Neuronal stem cell (in vitro differentiated cells): ENCODE results near the gene FAM210B.
A peak's percentile ranks its signal among the peaks of the same experiment; 100 is the strongest.

Experiments used
- DNase-seq: peaks from one replicate; pipeline ENCODE4 v3.0.0-alpha.2; 2013; ENCODE audit warnings: low spot score
- H2AFZ ChIP-seq: one replicate; pipeline ENCODE4 v1.6.1; 2013; ENCODE audit warnings: mild to moderate bottlenecking, low read length, inconsistent platforms
- H2AK5ac ChIP-seq: 2 replicates; pipeline ENCODE4 v1.6.1; 2013; ENCODE audit warnings: low read depth, mild to moderate bottlenecking, inconsistent platforms, low read length, moderate library complexity, mixed read lengths
- H2BK120ac ChIP-seq: 2 replicates; pipeline ENCODE4 v1.6.1; 2013; ENCODE audit warnings: low read depth, mild to moderate bottlenecking, inconsistent platforms, low read length, moderate library complexity, mixed read lengths
- H2BK12ac ChIP-seq: one replicate; pipeline ENCODE4 v1.6.1; 2013; ENCODE audit warnings: low read length, inconsistent platforms
- H2BK15ac ChIP-seq: 2 replicates; pipeline ENCODE4 v1.6.1; 2013; ENCODE audit warnings: mild to moderate bottlenecking, low read length, inconsistent platforms, mixed read lengths
- H2BK5ac ChIP-seq: one replicate; pipeline ENCODE4 v1.6.1; 2013; ENCODE audit warnings: inconsistent platforms, mild to moderate bottlenecking, low read length, moderate library complexity
- H3K14ac ChIP-seq: one replicate; pipeline ENCODE4 v1.6.1; 2013; ENCODE audit warnings: low read length, inconsistent platforms
- H3K18ac ChIP-seq: 2 replicates; pipeline ENCODE4 v1.6.1; 2013; ENCODE audit warnings: low read length, inconsistent platforms
- H3K23ac ChIP-seq: 2 replicates; pipeline ENCODE4 v1.6.1; 2013; ENCODE audit warnings: low read depth, mild to moderate bottlenecking, mixed read lengths, low read length, inconsistent platforms; ENCODE audit not compliant: poor library complexity
- H3K27ac ChIP-seq: replicated peaks from 3 replicates; pipeline ENCODE4 v1.5.1; 2013; ENCODE audit warnings: low read length, inconsistent platforms
- H3K27me3 ChIP-seq, 3 experiments: 2 replicates each; pipeline ENCODE4 v1.6.1; 2013; ENCODE audit warnings: low read length in 3 of 3, mild to moderate bottlenecking in 2 of 3, inconsistent platforms in 1 of 3, low read depth in 1 of 3, mixed read lengths in 1 of 3, moderate library complexity in 1 of 3; ENCODE audit not compliant: control insufficient read depth in 3 of 3, insufficient read depth in 3 of 3
- H3K36me3 ChIP-seq, 2 donors: replicated peaks in 1 of 2; 2 replicates each; pipeline ENCODE4 v1.6.1; 2013; ENCODE audit warnings: low read length in 2 of 2; ENCODE audit not compliant: control insufficient read depth in 2 of 2, insufficient read depth in 2 of 2
- H3K4ac ChIP-seq: 2 replicates; pipeline ENCODE4 v1.6.1; 2013; ENCODE audit warnings: inconsistent platforms, mild to moderate bottlenecking, low read length, moderate library complexity
- H3K4me1 ChIP-seq, 2 donors: 1 replicate in 1 of 2; 2 replicates in 1 of 2; pipeline ENCODE4 v1.6.1; 2013; ENCODE audit warnings: low read length in 2 of 2, low read depth in 1 of 2; ENCODE audit not compliant: control insufficient read depth in 2 of 2, insufficient read depth in 1 of 2
- H3K4me2 ChIP-seq: one replicate; pipeline ENCODE4 v1.6.1; 2013; ENCODE audit warnings: mild to moderate bottlenecking, low read length, inconsistent platforms; ENCODE audit not compliant: insufficient read depth, poor library complexity, severe bottlenecking
- H3K4me3 ChIP-seq, 2 donors: 2 replicates each; pipeline ENCODE4 v1.5.1; 2013; ENCODE audit warnings: low read length in 2 of 2, mild to moderate bottlenecking in 2 of 2, inconsistent platforms in 1 of 2, moderate library complexity in 1 of 2
- H3K79me1 ChIP-seq: one replicate; pipeline ENCODE4 v1.6.1; 2013; ENCODE audit warnings: low read depth, mild to moderate bottlenecking, inconsistent platforms, low read length, moderate library complexity
- H3K9ac ChIP-seq: one replicate; pipeline ENCODE4 v1.6.1; 2013; ENCODE audit warnings: mild to moderate bottlenecking, low read depth, low read length, inconsistent platforms; ENCODE audit not compliant: poor library complexity
- H3K9me3 ChIP-seq, 2 donors: replicated peaks in 1 of 2; 2 replicates each; pipeline versions ENCODE3 to v1.6.1; 2013; ENCODE audit warnings: low read length in 2 of 2, mild to moderate bottlenecking in 2 of 2, inconsistent platforms in 1 of 2, low read depth in 1 of 2, mixed read lengths in 1 of 2, moderate library complexity in 1 of 2; ENCODE audit not compliant: control insufficient read depth in 2 of 2, insufficient read depth in 1 of 2
- H4K8ac ChIP-seq: one replicate; pipeline ENCODE4 v1.6.1; 2013; ENCODE audit warnings: low read depth, mild to moderate bottlenecking, inconsistent platforms, low read length, moderate library complexity
- H4K91ac ChIP-seq: one replicate; pipeline ENCODE4 v1.6.1; 2013; ENCODE audit warnings: low read length, low read depth, mild to moderate bottlenecking, inconsistent platforms; ENCODE audit not compliant: poor library complexity
- WGBS, 2 donors: extraction: QIAGEN DNeasy Blood & Tissue Kit; methylation state at CpG; one replicate each; pipeline ENCODE4 v1.1.7; 2013; ENCODE audit warnings: missing lambda C conversion rate in 2 of 2, mixed read lengths in 1 of 2; ENCODE audit not compliant: insufficient read length in 2 of 2, insufficient replicate concordance in 1 of 2; ENCODE audit errors: extremely low coverage in 2 of 2; 5-methylcytosine and 5-hydroxymethylcytosine counted together

The FAM210B gene

GRCh38 chr20:56352345-56353055, 6.3 kb upstream of the FAM210B start:
- no peak overlapping the region for H3K9ac ChIP-seq
- no peaks in the 10 kb centered on the region for H3K9me3 ChIP-seq
- H2BK12ac ChIP-seq: no peak overlapping the region
- H2AK5ac ChIP-seq: no peak overlapping the region
- no peak overlapping the region for H4K91ac ChIP-seq
- no peak for DNase-seq
- no peak overlapping the region for H2BK5ac ChIP-seq
- H2BK15ac ChIP-seq: no peak overlapping the region
- no peak overlapping the region for H3K4ac ChIP-seq
- no peaks in the 10 kb centered on the region for H3K36me3 ChIP-seq
- H3K23ac ChIP-seq: no peak overlapping the region
- H3K27ac ChIP-seq: no peak overlapping the region
- H3K14ac ChIP-seq: no peak overlapping the region
- no CpG with 5 or more reads among the region's 5 CpGs for WGBS, 2 donors
- H2AFZ ChIP-seq: no peak overlapping the region
- H3K18ac ChIP-seq: no peak overlapping the region
- H3K79me1 ChIP-seq: no peaks in the 10 kb centered on the region
- H2BK120ac ChIP-seq: no peak overlapping the region
- H3K4me1 ChIP-seq: peaks cover 0 to 5% of the 10 kb centered on the region in 2 donors
- no peak overlapping the region for H3K4me2 ChIP-seq
- no peak overlapping the region for H4K8ac ChIP-seq
- peaks cover 0 to 17% (median 0%) of the 10 kb centered on the region in 3 experiments for H3K27me3 ChIP-seq
- no peak overlapping the region for H3K4me3 ChIP-seq

GRCh38 chr20:56353356-56353755, 5.4 kb upstream of the FAM210B start:
- Histone ChIP-seq H2AK5ac (no peak overlapping the region), H3K14ac (no peak overlapping the region), H3K27ac (no peak overlapping the region), H2BK12ac (no peak overlapping the region), H3K27me3 (peaks cover 0 to 8% (median 0%) of the 10 kb centered on the region in 3 experiments), H3K9ac (peak overlapping the region; percentile 12), H3K79me1 (no peaks in the 10 kb centered on the region), H2BK15ac (no peak overlapping the region), H2AFZ (no peak overlapping the region), H2BK5ac (no peak overlapping the region), H3K9me3 (no peaks in the 10 kb centered on the region), H4K91ac (no peak overlapping the region), H3K4me2 (no peak overlapping the region), H3K23ac (no peak overlapping the region), H3K18ac (peak overlapping the region; percentile 32), H4K8ac (no peak overlapping the region), H3K36me3 (no peaks in the 10 kb centered on the region), H3K4ac (no peak overlapping the region), H3K4me1 (peaks cover 0 to 2% of the 10 kb centered on the region in 2 donors), H2BK120ac (no peak overlapping the region), H3K4me3 (no peak overlapping the region)
- no CpG with 5 or more reads among the region's 4 CpGs for WGBS, 2 donors
- no peak for DNase-seq

GRCh38 chr20:56358070-56358469, 704 bp upstream of the FAM210B start:
- H4K8ac ChIP-seq: no peak overlapping the region
- H2BK120ac ChIP-seq: no peak overlapping the region
- H3K18ac ChIP-seq: no peak overlapping the region
- H2BK12ac ChIP-seq: no peak overlapping the region
- no peaks in the 10 kb centered on the region for H3K27me3 ChIP-seq
- peak overlapping the region; percentile 76 for H2AFZ ChIP-seq
- H3K4me1 ChIP-seq: peaks cover 8 to 12% of the 10 kb centered on the region in 2 donors
- H3K79me1 ChIP-seq: no peaks in the 10 kb centered on the region
- H3K4me3 ChIP-seq: peak overlapping the region in 1 of 2 donors; percentile 76
- H3K36me3 ChIP-seq: peaks cover 3 to 16% of the 10 kb centered on the region in 2 donors
- no peak overlapping the region for H3K27ac ChIP-seq
- H2BK15ac ChIP-seq: no peak overlapping the region
- H3K9me3 ChIP-seq: no peaks in the 10 kb centered on the region
- no peak for DNase-seq
- WGBS, 2 donors: no CpG with 5 or more reads among the region's 6 CpGs
- no peak overlapping the region for H3K9ac ChIP-seq
- no peak overlapping the region for H4K91ac ChIP-seq
- H3K23ac ChIP-seq: no peak overlapping the region
- H2BK5ac ChIP-seq: no peak overlapping the region
- no peak overlapping the region for H3K4me2 ChIP-seq
- H2AK5ac ChIP-seq: no peak overlapping the region
- no peak overlapping the region for H3K4ac ChIP-seq
- no peak overlapping the region for H3K14ac ChIP-seq

GRCh38 chr20:56359212-56360132, 698 bp downstream of the FAM210B start:
- Histone ChIP-seq H3K4me1 (peaks cover 8 to 12% of the 10 kb centered on the region in 2 donors), H3K4ac (no peak overlapping the region), H3K18ac (peak overlapping the region; percentile 85), H3K4me3 (peak overlapping the region; percentile 76 to 84), H2AK5ac (peak overlapping the region; percentile 68), H3K14ac (no peak overlapping the region), H2BK5ac (no peak overlapping the region), H3K9me3 (no peaks in the 10 kb centered on the region), H4K8ac (no peak overlapping the region), H3K4me2 (peak overlapping the region; percentile 92), H2BK15ac (no peak overlapping the region), H3K23ac (peak overlapping the region; percentile 75), H3K36me3 (peaks cover 3 to 28% of the 10 kb centered on the region in 2 donors), H2BK120ac (no peak overlapping the region), H3K27me3 (no peaks in the 10 kb centered on the region), H3K79me1 (no peaks in the 10 kb centered on the region), H3K27ac (peak overlapping the region; percentile 30), H3K9ac (peak overlapping the region; percentile 86), H4K91ac (no peak overlapping the region), H2AFZ (peak overlapping the region; percentile 87), H2BK12ac (no peak overlapping the region)
- peak; percentile 27 for DNase-seq
- WGBS, 2 donors: no CpG with 5 or more reads among the region's 51 CpGs
